ENCODE measurements around the gene DKC1.
"Not testable (repeated sequence)": the region's sequence is repeated elsewhere in the genome, so short reads cannot be mapped to it uniquely, and the experiment has no call there.

DKC1 gene

GRCh38 chrX:154818916-154819770, 56.5 kb downstream of the DKC1 start:
- H3K4me3 ChIP-seq (ENCODE audit: low read depth, low read length): no peak overlapping the region
- no peak for TF ChIP-seq CTCF (IDR thresholded peaks at IDR 0.05; ENCODE audit: borderline replicate concordance, insufficient read depth, low read depth, low read length)

- no peak for TF ChIP-seq CTCF (IDR thresholded peaks at IDR 0.05; ENCODE audit: borderline replicate concordance, insufficient read depth, low read depth, low read length)
- H3K4me3 ChIP-seq (ENCODE audit: low read depth, low read length): no peak overlapping the region
These were observed 57.2 kb downstream of the DKC1 start for GRCh38 chrX:154819771-154820341.

GRCh38 chrX:154821523-154821922, 58.9 kb downstream of the DKC1 start:
- H3K4me3 ChIP-seq (ENCODE audit: low read depth, low read length): no peak overlapping the region
- TF ChIP-seq CTCF (IDR thresholded peaks at IDR 0.05; ENCODE audit: borderline replicate concordance, insufficient read depth, low read depth, low read length): no peak

- no peak for TF ChIP-seq CTCF (IDR thresholded peaks at IDR 0.05; ENCODE audit: borderline replicate concordance, insufficient read depth, low read depth, low read length)
- no peak overlapping the region for H3K4me3 ChIP-seq (ENCODE audit: low read depth, low read length)
These were observed 59.4 kb downstream of the DKC1 start for GRCh38 chrX:154822029-154822428.

GRCh38 chrX:154824638-154825037, 62.0 kb downstream of the DKC1 start:
- H3K4me3 ChIP-seq (ENCODE audit: low read depth, low read length): no peak overlapping the region
- TF ChIP-seq CTCF (IDR thresholded peaks at IDR 0.05; ENCODE audit: borderline replicate concordance, insufficient read depth, low read depth, low read length): no peak

- not testable (repeated sequence) for H3K4me3 ChIP-seq (ENCODE audit: low read depth, low read length)
These were observed 62.9 kb downstream of the DKC1 start for GRCh38 chrX:154825586-154825985.

Data from GM12875 (cell line).